Measurements from ENCODE around the gene WDFY4. TPM values are rescaled to one million over a fixed set of nuclear protein-coding genes. Genes with fewer than 3 reads are reported as not detected.

WDFY4 gene
- total RNA-seq, 4 donors from 2014 or later = 5.0 to 16.5 (median 8.8) TPM

- no peak for DNase-seq (ENCODE audit: low spot score in 2 of 2)
- H3K27ac ChIP-seq = no peak overlapping the region
- WGBS, 2 donors = 81 to 92% methylated on average over 4 to 5 of the region's 5 CpGs
- TF ChIP-seq EP300 (IDR thresholded peaks at IDR 0.05) (no peak), CTCF (IDR thresholded peaks at IDR 0.05) (no peak), POLR2A (IDR thresholded peaks at IDR 0.05) (no peak)
- no peak overlapping the region for H3K4me3 ChIP-seq
- H3K27me3 ChIP-seq = no peaks in the 10 kb centered on the region
- no peaks in the 10 kb centered on the region for H3K36me3 ChIP-seq
- peaks cover 0 to 4% (median 0%) of the 10 kb centered on the region in 4 donors for H3K4me1 ChIP-seq
- no peaks in the 10 kb centered on the region for H3K9me3 ChIP-seq
These were observed 293.6 kb downstream of the WDFY4 start for GRCh38 chr10:48978318-48978717.

GRCh38 chr10:48981310-48981907, 296.7 kb downstream of the WDFY4 start:
- no peaks in the 10 kb centered on the region for H3K9me3 ChIP-seq
- H3K27ac ChIP-seq = no peak overlapping the region
- H3K4me1 ChIP-seq = peaks cover 0 to 4% (median 0%) of the 10 kb centered on the region in 4 donors
- TF ChIP-seq EP300 (IDR thresholded peaks at IDR 0.05) = no peak
- peak; percentile 57 to 81 (median 67) for TF ChIP-seq CTCF (IDR thresholded peaks at IDR 0.05)
- TF ChIP-seq POLR2A (IDR thresholded peaks at IDR 0.05) = no peak
- DNase-seq (ENCODE audit: low spot score in 2 of 2) = peak; percentile 21 to 43
- WGBS, 2 donors = 37 to 40% methylated on average over 12 of the region's 12 CpGs
- no peaks in the 10 kb centered on the region for H3K27me3 ChIP-seq
- H3K36me3 ChIP-seq = no peaks in the 10 kb centered on the region
- H3K4me3 ChIP-seq = no peak overlapping the region

GRCh38 chr10:48982584-48982983, 297.9 kb downstream of the WDFY4 start:
- H3K27ac ChIP-seq = no peak overlapping the region
- no peaks in the 10 kb centered on the region for H3K9me3 ChIP-seq
- H3K36me3 ChIP-seq = no peaks in the 10 kb centered on the region
- H3K27me3 ChIP-seq = no peaks in the 10 kb centered on the region
- peaks cover 0 to 4% (median 0%) of the 10 kb centered on the region in 4 donors for H3K4me1 ChIP-seq
- no peak for DNase-seq (ENCODE audit: low spot score in 2 of 2)
- WGBS, 2 donors = 86 to 87% methylated on average over 5 of the region's 5 CpGs
- TF ChIP-seq EP300 (IDR thresholded peaks at IDR 0.05) = no peak
- no peak for TF ChIP-seq POLR2A (IDR thresholded peaks at IDR 0.05)
- no peak for TF ChIP-seq CTCF (IDR thresholded peaks at IDR 0.05)
- no peak overlapping the region for H3K4me3 ChIP-seq

GRCh38 chr10:48983648-48984351, 299.1 kb downstream of the WDFY4 start:
- no peak for TF ChIP-seq CTCF (IDR thresholded peaks at IDR 0.05)
- no peak for TF ChIP-seq POLR2A (IDR thresholded peaks at IDR 0.05)
- no peak for TF ChIP-seq EP300 (IDR thresholded peaks at IDR 0.05)
- Histone ChIP-seq H3K4me1 (peaks cover 0 to 4% (median 0%) of the 10 kb centered on the region in 4 donors), H3K9me3 (no peaks in the 10 kb centered on the region), H3K27me3 (no peaks in the 10 kb centered on the region), H3K36me3 (no peaks in the 10 kb centered on the region), H3K4me3 (no peak overlapping the region), H3K27ac (no peak overlapping the region)
- 62% methylated on average over 5 of the region's 5 CpGs for WGBS, 2 donors
- DNase-seq (ENCODE audit: low spot score in 2 of 2) = no peak

- 91 to 93% methylated on average over 6 of the region's 7 CpGs for WGBS, 2 donors
- TF ChIP-seq EP300 (IDR thresholded peaks at IDR 0.05) (no peak), POLR2A (IDR thresholded peaks at IDR 0.05) (no peak), CTCF (IDR thresholded peaks at IDR 0.05) (no peak)
- H3K27ac ChIP-seq = no peak overlapping the region
These were observed 301.0 kb downstream of the WDFY4 start for GRCh38 chr10:48985621-48986158.

More at GRCh38 chr10:48985621-48986158, 301.0 kb downstream of the WDFY4 start:
- Histone ChIP-seq H3K4me3 (no peak overlapping the region), H3K4me1 (peaks cover 0 to 4% (median 0%) of the 10 kb centered on the region in 4 donors), H3K9me3 (no peaks in the 10 kb centered on the region), H3K36me3 (no peaks in the 10 kb centered on the region), H3K27me3 (no peaks in the 10 kb centered on the region)
- DNase-seq (ENCODE audit: low spot score in 2 of 2) = no peak
